Right forelimb (tissue), 1 donor: Measurements from ENCODE around the gene SPATA32.

Experiments used
- DNase-seq: peaks from one replicate; pipeline ENCODE4 v3.0.0-alpha.2; 2018

The SPATA32 gene

GRCh38 chr17:45246338-45246737 lies 15.6 kb downstream of the SPATA32 start:
- DNase-seq = no peak

GRCh38 chr17:45244725-45245656 lies 16.9 kb downstream of the SPATA32 start:
- no peak for DNase-seq

GRCh38 chr17:45243750-45244149 lies 18.1 kb downstream of the SPATA32 start:
- DNase-seq = no peak

- no peak for DNase-seq
Measured at GRCh38 chr17:45242029-45242414, 19.9 kb downstream of the SPATA32 start.

- DNase-seq = no peak
Measured at GRCh38 chr17:45241328-45242028, 20.4 kb downstream of the SPATA32 start.

- no peak for DNase-seq
Measured at GRCh38 chr17:45240905-45241327, 21.0 kb downstream of the SPATA32 start.

GRCh38 chr17:45238155-45238774 lies 23.6 kb downstream of the SPATA32 start:
- no peak for DNase-seq

GRCh38 chr17:45237686-45238085 lies 24.2 kb downstream of the SPATA32 start:
- DNase-seq = no peak

- DNase-seq = no peak
Measured at GRCh38 chr17:45236282-45236606, 25.6 kb downstream of the SPATA32 start.

GRCh38 chr17:45235416-45236281 lies 26.2 kb downstream of the SPATA32 start:
- peak; percentile 71 for DNase-seq

GRCh38 chr17:45234641-45235415 lies 27.1 kb downstream of the SPATA32 start:
- DNase-seq = no peak

- no peak for DNase-seq
Measured at GRCh38 chr17:45233423-45233924, 28.4 kb downstream of the SPATA32 start.

GRCh38 chr17:45232514-45233422 lies 29.1 kb downstream of the SPATA32 start:
- no peak for DNase-seq

- DNase-seq = no peak
Measured at GRCh38 chr17:45231481-45232116, 30.3 kb downstream of the SPATA32 start.

GRCh38 chr17:45230787-45231480 lies 31.0 kb downstream of the SPATA32 start:
- DNase-seq = no peak

- DNase-seq = peak; percentile 45
Measured at GRCh38 chr17:45230410-45230786, 31.5 kb downstream of the SPATA32 start.

GRCh38 chr17:45229681-45230409 lies 32.0 kb downstream of the SPATA32 start:
- peak; percentile 40 for DNase-seq

GRCh38 chr17:45228763-45229539 lies 32.9 kb downstream of the SPATA32 start:
- peak; percentile 60 for DNase-seq
